Measurements from ENCODE around the gene C8B. TPM values are rescaled to one million over a fixed set of nuclear protein-coding genes. Genes with fewer than 3 reads are reported as not detected.

Gene C8B
- total and polyA plus RNA-seq, 2 experiments from 2014 or later, result not detected

- H3K9me2 ChIP-seq (ENCODE audit: insufficient read depth), result no peaks in the 10 kb centered on the region
- H3K9ac ChIP-seq, result no peak overlapping the region
- no peak overlapping the region for H3K4me2 ChIP-seq (ENCODE audit: unreplicated experiment)
- DNase-seq, result no peak
- no peaks in the 10 kb centered on the region for H3K79me2 ChIP-seq (ENCODE audit: insufficient read depth)
- no peaks in the 10 kb centered on the region for H4K20me1 ChIP-seq (ENCODE audit: insufficient read depth)
- H3K36me3 ChIP-seq (ENCODE audit: low read depth), result no peaks in the 10 kb centered on the region
- H3K4me3 ChIP-seq, result no peak overlapping the region
- H3K27me3 ChIP-seq (replicated peaks; ENCODE audit: insufficient read depth), result no peaks in the 10 kb centered on the region
- no peak overlapping the region for H3K27ac ChIP-seq
- WGBS, 2 experiments (ENCODE audit: low coverage in 1 of 2, low lambda C conversion rate in 2 of 2, missing lambda C conversion rate in 2 of 2), result 95 to 97% methylated on average over 2 of the region's 2 CpGs
- TF ChIP-seq EZH2 (IDR thresholded peaks at IDR 0.05; ENCODE audit: insufficient read depth, poor library complexity, severe bottlenecking), result no peak
- TF ChIP-seq EZH2phosphoT487 (IDR thresholded peaks at IDR 0.05; ENCODE audit: insufficient read depth, low read depth), result no peak
- in situ Hi-C loops (cut with MboI), result no loop called here
- peaks cover 7% of the 10 kb centered on the region for H3K4me1 ChIP-seq (ENCODE audit: insufficient read depth)
- H3F3A ChIP-seq (ENCODE audit: insufficient read depth), result peaks cover 7% of the 10 kb centered on the region
- H3K9me3 ChIP-seq (ENCODE audit: low read depth), result no peaks in the 10 kb centered on the region
- no peak overlapping the region for H2AFZ ChIP-seq
Observed at GRCh38 chr1:56938646-56939045, 27.2 kb downstream of the C8B start.

- Histone ChIP-seq H4K20me1 (ENCODE audit: insufficient read depth) (no peaks in the 10 kb centered on the region), H3K9ac (no peak overlapping the region), H3K27ac (no peak overlapping the region), H3K27me3 (replicated peaks; ENCODE audit: insufficient read depth) (no peaks in the 10 kb centered on the region), H3K9me2 (ENCODE audit: insufficient read depth) (no peaks in the 10 kb centered on the region), H3K9me3 (ENCODE audit: low read depth) (no peaks in the 10 kb centered on the region), H3K36me3 (ENCODE audit: low read depth) (no peaks in the 10 kb centered on the region), H3F3A (ENCODE audit: insufficient read depth) (peaks cover 7% of the 10 kb centered on the region), H3K4me2 (ENCODE audit: unreplicated experiment) (peak overlapping the region; percentile 23), H3K4me1 (ENCODE audit: insufficient read depth) (peaks cover 7% of the 10 kb centered on the region), H3K4me3 (no peak overlapping the region), H2AFZ (no peak overlapping the region), H3K79me2 (ENCODE audit: insufficient read depth) (no peaks in the 10 kb centered on the region)
- 0 to 8% methylated on average over 1 of the region's 1 CpG for WGBS, 2 experiments (ENCODE audit: low coverage in 1 of 2, low lambda C conversion rate in 2 of 2, missing lambda C conversion rate in 2 of 2)
- in situ Hi-C loops (cut with MboI), result no loop called here
- DNase-seq, result peak; percentile 57
- no peak for TF ChIP-seq EZH2 (IDR thresholded peaks at IDR 0.05; ENCODE audit: insufficient read depth, poor library complexity, severe bottlenecking)
- no peak for TF ChIP-seq EZH2phosphoT487 (IDR thresholded peaks at IDR 0.05; ENCODE audit: insufficient read depth, low read depth)
Observed at GRCh38 chr1:56934430-56935060, 31.3 kb downstream of the C8B start.

GRCh38 chr1:56933606-56934005, 32.2 kb downstream of the C8B start:
- H3K9me3 ChIP-seq (ENCODE audit: low read depth), result no peaks in the 10 kb centered on the region
- no peak overlapping the region for H2AFZ ChIP-seq
- H3F3A ChIP-seq (ENCODE audit: insufficient read depth), result peaks cover 7% of the 10 kb centered on the region
- 33 to 34% methylated on average over 2 of the region's 2 CpGs for WGBS, 2 experiments (ENCODE audit: low coverage in 1 of 2, low lambda C conversion rate in 2 of 2, missing lambda C conversion rate in 2 of 2)
- no peaks in the 10 kb centered on the region for H3K79me2 ChIP-seq (ENCODE audit: insufficient read depth)
- H3K27me3 ChIP-seq (replicated peaks; ENCODE audit: insufficient read depth), result no peaks in the 10 kb centered on the region
- no peak overlapping the region for H3K9ac ChIP-seq
- no peak for TF ChIP-seq EZH2 (IDR thresholded peaks at IDR 0.05; ENCODE audit: insufficient read depth, poor library complexity, severe bottlenecking)
- no peak for TF ChIP-seq EZH2phosphoT487 (IDR thresholded peaks at IDR 0.05; ENCODE audit: insufficient read depth, low read depth)
- H3K4me1 ChIP-seq (ENCODE audit: insufficient read depth), result peaks cover 7% of the 10 kb centered on the region
- in situ Hi-C loops (cut with MboI), result no loop called here
- H3K36me3 ChIP-seq (ENCODE audit: low read depth), result no peaks in the 10 kb centered on the region
- no peaks in the 10 kb centered on the region for H3K9me2 ChIP-seq (ENCODE audit: insufficient read depth)
- DNase-seq, result no peak
- H3K4me3 ChIP-seq, result no peak overlapping the region
- H3K4me2 ChIP-seq (ENCODE audit: unreplicated experiment), result no peak overlapping the region
- H3K27ac ChIP-seq, result no peak overlapping the region
- no peaks in the 10 kb centered on the region for H4K20me1 ChIP-seq (ENCODE audit: insufficient read depth)

- H3F3A ChIP-seq (ENCODE audit: insufficient read depth), result peaks cover 7% of the 10 kb centered on the region
- WGBS, 2 experiments (ENCODE audit: low coverage in 1 of 2, low lambda C conversion rate in 2 of 2, missing lambda C conversion rate in 2 of 2), result 52 to 55% methylated on average over 2 of the region's 2 CpGs
- in situ Hi-C loops (cut with MboI), result no loop called here
- no peaks in the 10 kb centered on the region for H3K36me3 ChIP-seq (ENCODE audit: low read depth)
- H3K79me2 ChIP-seq (ENCODE audit: insufficient read depth), result no peaks in the 10 kb centered on the region
- H3K27me3 ChIP-seq (replicated peaks; ENCODE audit: insufficient read depth), result no peaks in the 10 kb centered on the region
- no peaks in the 10 kb centered on the region for H3K9me3 ChIP-seq (ENCODE audit: low read depth)
- H3K4me2 ChIP-seq (ENCODE audit: unreplicated experiment), result no peak overlapping the region
- H3K27ac ChIP-seq, result no peak overlapping the region
- no peak for TF ChIP-seq EZH2 (IDR thresholded peaks at IDR 0.05; ENCODE audit: insufficient read depth, poor library complexity, severe bottlenecking)
- TF ChIP-seq EZH2phosphoT487 (IDR thresholded peaks at IDR 0.05; ENCODE audit: insufficient read depth, low read depth), result no peak
- H3K4me3 ChIP-seq, result no peak overlapping the region
- H3K4me1 ChIP-seq (ENCODE audit: insufficient read depth), result peaks cover 7% of the 10 kb centered on the region
- no peaks in the 10 kb centered on the region for H4K20me1 ChIP-seq (ENCODE audit: insufficient read depth)
- H3K9ac ChIP-seq, result no peak overlapping the region
- H2AFZ ChIP-seq, result no peak overlapping the region
- DNase-seq, result no peak
- H3K9me2 ChIP-seq (ENCODE audit: insufficient read depth), result no peaks in the 10 kb centered on the region
Observed at GRCh38 chr1:56933161-56933560, 32.7 kb downstream of the C8B start.
